Tibial nerve (tissue), 4 donors: Measurements from ENCODE around the gene PLSCR4. TPM values are rescaled to one million over a fixed set of nuclear protein-coding genes. Genes with fewer than 3 reads are reported as not detected.
A peak's percentile ranks its signal among the peaks of the same experiment; 100 is the strongest.
"Not testable (repeated sequence)": the region's sequence is repeated elsewhere in the genome, so short reads cannot be mapped to it uniquely, and the experiment has no call there.

Experiments
- DNase-seq, 2 donors: peaks; one replicate each; pipeline ENCODE4 v3.0.0-alpha.2; 2019; ENCODE audit warnings: low spot score in 2 of 2
- H3K27ac ChIP-seq, 4 donors: fragments of 200-600 bp; sonication (generic) in 3 of 4; one replicate each; pipeline ENCODE4 v1.5.1; 2017 to 2019; ENCODE audit warnings: mild to moderate bottlenecking in 1 of 4
- H3K27me3 ChIP-seq, 2 donors: fragments of 200-600 bp; sonication (generic) in 1 of 2; one replicate each; pipeline versions ENCODE4 v1.5.1 to v1.6.0; 2017 to 2019
- H3K36me3 ChIP-seq, 3 donors: fragments of 200-600 bp; sonication (generic); one replicate each; pipeline ENCODE4 v1.5.1; 2018 to 2019
- H3K4me1 ChIP-seq, 4 donors: fragments of 200-600 bp; sonication (generic) in 3 of 4; one replicate each; pipeline ENCODE4 v1.5.1; 2017 to 2019
- H3K4me3 ChIP-seq, 4 donors: fragments of 200-600 bp; sonication (generic) in 3 of 4; one replicate each; pipeline ENCODE4 v1.5.1; 2017 to 2019; ENCODE audit warnings: mild to moderate bottlenecking in 1 of 4, moderate library complexity in 1 of 4
- H3K9me3 ChIP-seq, 4 donors: fragments of 200-600 bp; sonication (generic) in 3 of 4; one replicate each; pipeline ENCODE4 v1.5.1; 2017 to 2019
- CTCF ChIP-seq, 5 experiments: fragments of 200-600 bp in 3 of 5; fragments of 450-650 bp in 2 of 5; sonication (generic) in 3 of 5; IDR thresholded peaks; one replicate each; pipeline ENCODE4 v1.5.1; 2016 to 2019; ENCODE audit warnings: antibody characterized with exemption in 5 of 5, mild to moderate bottlenecking in 3 of 5, moderate library complexity in 2 of 5
- EP300 ChIP-seq, 2 donors: sonication (generic); formaldehyde crosslinking; IDR thresholded peaks; one replicate each; pipeline ENCODE4 v1.6.1; 2017; ENCODE audit warnings: antibody characterized with exemption in 2 of 2, mild to moderate bottlenecking in 1 of 2
- POLR2A ChIP-seq, 2 donors: fragments of 450-650 bp; IDR thresholded peaks; one replicate each; pipeline ENCODE4 v1.6.1; 2017; ENCODE audit warnings: antibody characterized with exemption in 2 of 2, mild to moderate bottlenecking in 2 of 2, moderate library complexity in 2 of 2
- WGBS, 2 donors: methylation state at CpG; one replicate each; pipeline ENCODE4 v1.1.5; 2018; 5-methylcytosine and 5-hydroxymethylcytosine counted together
- total RNA-seq, 4 donors: library from RNA; depleted of rRNA; stranded (reverse); fragments of >200 nt; gene quantifications; one replicate each; pipeline ENCODE4 v1.1.0, GENCODE V29; 2016

PLSCR4 gene
- total RNA-seq, 4 donors from 2014 or later = 85.8 to 217 (median 128) TPM

GRCh38 chr3:146226881-146227280 is 24.0 kb downstream of the PLSCR4 start:
- Histone ChIP-seq H3K36me3 (no peaks in the 10 kb centered on the region), H3K4me3 (no peak overlapping the region), H3K27me3 (no peaks in the 10 kb centered on the region), H3K27ac (peak overlapping the region in 1 of 4 donors; percentile 27), H3K4me1 (peaks cover 0 to 46% (median 7%) of the 10 kb centered on the region in 4 donors), H3K9me3 (peaks cover 0 to 3% (median 0%) of the 10 kb centered on the region in 4 donors)
- TF ChIP-seq CTCF (IDR thresholded peaks at IDR 0.05) = no peak
- TF ChIP-seq EP300 (IDR thresholded peaks at IDR 0.05) = no peak
- TF ChIP-seq POLR2A (IDR thresholded peaks at IDR 0.05) = no peak
- 60 to 73% methylated on average over 2 of the region's 2 CpGs for WGBS, 2 donors
- no peak for DNase-seq

GRCh38 chr3:146225458-146225857 is 25.4 kb downstream of the PLSCR4 start:
- H3K9me3 ChIP-seq, DNase-seq, H3K27me3 ChIP-seq, H3K27ac ChIP-seq, H3K4me3 ChIP-seq, H3K36me3 ChIP-seq: not testable (repeated sequence)
- 96 to 97% methylated on average over 11 to 20 of the region's 25 CpGs for WGBS, 2 donors
- peaks cover 0 to 60% (median 13%) of the 10 kb centered on the region in 4 donors for H3K4me1 ChIP-seq

GRCh38 chr3:146223401-146224373 is 27.2 kb downstream of the PLSCR4 start:
- H3K9me3 ChIP-seq = no peaks in the 10 kb centered on the region
- peak in 1 of 2 donors; percentile 28 for TF ChIP-seq EP300 (IDR thresholded peaks at IDR 0.05)
- no peak for TF ChIP-seq POLR2A (IDR thresholded peaks at IDR 0.05)
- no peak for DNase-seq
- no peak overlapping the region for H3K4me3 ChIP-seq
- WGBS, 2 donors = 66 to 75% methylated on average over 6 of the region's 6 CpGs
- H3K4me1 ChIP-seq = peaks cover 0 to 71% (median 13%) of the 10 kb centered on the region in 4 donors
- H3K36me3 ChIP-seq = no peaks in the 10 kb centered on the region
- no peaks in the 10 kb centered on the region for H3K27me3 ChIP-seq
- H3K27ac ChIP-seq = peak overlapping the region in 2 of 4 donors; percentile 10 to 52

GRCh38 chr3:146222204-146223046 is 28.5 kb downstream of the PLSCR4 start:
- TF ChIP-seq EP300 (IDR thresholded peaks at IDR 0.05) (peak; percentile 17 to 62), CTCF (IDR thresholded peaks at IDR 0.05) (no peak)
- Histone ChIP-seq H3K9me3 (no peaks in the 10 kb centered on the region), H3K27ac (peak overlapping the region in 2 of 4 donors; percentile 10 to 52), H3K4me3 (no peak overlapping the region), H3K4me1 (peaks cover 0 to 67% (median 15%) of the 10 kb centered on the region in 4 donors), H3K27me3 (no peaks in the 10 kb centered on the region), H3K36me3 (peaks cover 0 to 4% (median 0%) of the 10 kb centered on the region in 3 donors)
- no peak for DNase-seq
- 57 to 62% methylated on average over 9 of the region's 9 CpGs for WGBS, 2 donors

GRCh38 chr3:146221276-146221675 is 29.6 kb downstream of the PLSCR4 start:
- TF ChIP-seq EP300 (IDR thresholded peaks at IDR 0.05) (no peak), POLR2A (IDR thresholded peaks at IDR 0.05) (no peak), CTCF (IDR thresholded peaks at IDR 0.05) (no peak)
- Histone ChIP-seq H3K27ac (peak overlapping the region in 2 of 4 donors; percentile 21 to 38), H3K36me3 (peaks cover 0 to 15% (median 0%) of the 10 kb centered on the region in 3 donors), H3K9me3 (no peaks in the 10 kb centered on the region), H3K4me3 (no peak overlapping the region), H3K27me3 (no peaks in the 10 kb centered on the region), H3K4me1 (peaks cover 0 to 62% (median 12%) of the 10 kb centered on the region in 4 donors)
- DNase-seq = no peak
